ENCODE measurements around the gene PSG1. TPM values are rescaled to one million over a fixed set of nuclear protein-coding genes. Genes with fewer than 3 reads are reported as not detected.

Gene PSG1
- total RNA-seq, 1 experiment from 2014 or later: not detected

Other genes with a start within 250 kb of the PSG1 start
- not detected in 2 replicates for gene PSG3, start 139.2 kb downstream of the PSG1 start, total RNA-seq (2022)
- gene PSG8, start 114.0 kb downstream of the PSG1 start, total RNA-seq (2022): not detected in 2 replicates
- 0.18 TPM in 1 of 2 replicates, not detected in the other for gene PSG6, start 38.2 kb upstream of the PSG1 start, total RNA-seq (2022)
- gene PSG7, start 57.5 kb upstream of the PSG1 start, total RNA-seq (2022): not detected in 2 replicates
- gene PSG11, start 146.8 kb upstream of the PSG1 start, total RNA-seq (2022): 0.41 TPM in 1 of 2 replicates, not detected in the other
- 0.30 and 0.45 TPM in 2 replicates for gene PSG2, start 203.0 kb upstream of the PSG1 start, total RNA-seq (2022)

Measured in Caco-2 (cell line).